Psoas muscle (tissue), 8 donors: ENCODE data around the gene RAB4A. TPM values are rescaled to one million over a fixed set of nuclear protein-coding genes. Genes with fewer than 3 reads are reported as not detected.

Experiments used
- ATAC-seq, 4 donors: fragments of 200-7000 bp; cut with Tn5 transposase; one replicate each; pipeline ENCODE4 v1.9.1; 2020; ENCODE audit warnings: moderate library complexity in 3 of 4, mild to moderate bottlenecking in 2 of 4
- DNase-seq, 2 donors: peaks; one replicate each; pipeline ENCODE4 v3.0.0-alpha.2; 2020
- H3K27ac ChIP-seq: fragments of 200-600 bp; one replicate; pipeline ENCODE4 v1.8.0; 2022
- H3K27me3 ChIP-seq, 3 donors: fragments of 200-600 bp in 1 of 3; one replicate each; pipeline versions ENCODE4 v1.6.1 to v1.8.0; 2013 to 2022; ENCODE audit warnings: low read length in 2 of 3, mild to moderate bottlenecking in 2 of 3, moderate library complexity in 1 of 3; ENCODE audit not compliant: insufficient read depth in 3 of 3
- H3K36me3 ChIP-seq, 2 donors: fragments of 200-600 bp in 1 of 2; one replicate each; pipeline versions ENCODE4 v1.6.1 to v1.8.0; 2013 to 2022; ENCODE audit warnings: low read depth in 1 of 2, mild to moderate bottlenecking in 1 of 2, moderate library complexity in 1 of 2; ENCODE audit not compliant: insufficient read depth in 1 of 2
- H3K4me1 ChIP-seq: fragments of 200-600 bp; one replicate; pipeline ENCODE4 v1.8.0; 2022
- H3K4me3 ChIP-seq: fragments of 200-600 bp; one replicate; pipeline ENCODE4 v1.8.0; 2022; ENCODE audit warnings: mild to moderate bottlenecking
- H3K9me3 ChIP-seq: fragments of 200-600 bp; one replicate; pipeline ENCODE4 v1.8.0; 2022
- CTCF ChIP-seq: fragments of 200-600 bp; IDR thresholded peaks from one replicate; pipeline ENCODE4 v1.8.0; 2022; ENCODE audit warnings: antibody characterized with exemption
- WGBS, 3 donors: extraction: QIAGEN DNeasy Blood & Tissue Kit; methylation state at CpG; one replicate each; pipeline versions ENCODE4 v1.1.6 to v1.1.7; 2013; 5-methylcytosine and 5-hydroxymethylcytosine counted together
- intact Hi-C, 2 donors: fragments of 100-400 bp; cut with DNase I; formaldehyde crosslinking; loops; one replicate each; pipeline versions ENCODE4 v1.11.0 to v1.14.2; 2022
- polyA plus RNA-seq, 3 donors: library from polyadenylated mRNA; stranded (reverse); fragments of 200-250 nt; gene quantifications; one replicate each; pipeline ENCODE4 v1.2.3, GENCODE V29; 2013
- total RNA-seq, 4 donors: library from RNA; stranded (reverse); fragmentation: NEBNext Ultra II Directional in 2 of 4; extraction: Animal tissue kit (Norgen Biotek cat#: 25700) in 2 of 4; gene quantifications; one replicate each; pipeline versions ENCODE4 v1.2.1 to v1.2.4, GENCODE V29; 2021 to 2023
- donor health status: healthy with polysubstance abuse.
- donor health status: DM: no; HTN: no; CAD: no; lungs with moderate emphysema.
- donor health status: Bipolar disorder and iron deficiency.
- donor health status: healthy.
- donor health status: DM: yes; HTN: yes; CAD: no.
- donor health status: DM: no; HTN: no; CAD: no.
- donor health status: DM: no; HTN: no; CAD: no.
- donor health status: DM: yes; HTN: yes; CAD: no.

RAB4A gene
- total and polyA plus RNA-seq, 7 donors = 25.2 to 67.4 (median 52.4) TPM

GRCh38 chr1:229323201-229323600 lies 52.3 kb downstream of the RAB4A start:
- intact Hi-C loops = no loop called here
- no peaks in the 10 kb centered on the region for H3K27me3 ChIP-seq
- peaks cover 6 to 81% of the 10 kb centered on the region in 2 donors for H3K36me3 ChIP-seq
- 86 to 93% (median 89%) methylated on average over 7 of the region's 7 CpGs for WGBS, 3 donors
- H3K4me3 ChIP-seq = no peak overlapping the region
- no peaks in the 10 kb centered on the region for H3K4me1 ChIP-seq
- DNase-seq (no peak), ATAC-seq (no peak)
- no peak for TF ChIP-seq CTCF
- H3K27ac ChIP-seq = no peak overlapping the region
- H3K9me3 ChIP-seq = no peaks in the 10 kb centered on the region

- no peaks in the 10 kb centered on the region for H3K27me3 ChIP-seq
- DNase-seq (no peak), ATAC-seq (no peak)
- no peak for TF ChIP-seq CTCF
- H3K9me3 ChIP-seq = no peaks in the 10 kb centered on the region
- WGBS, 3 donors = 94 to 95% (median 95%) methylated on average over 2 of the region's 2 CpGs
- peaks cover 6 to 78% of the 10 kb centered on the region in 2 donors for H3K36me3 ChIP-seq
- intact Hi-C loops = no loop called here
- no peaks in the 10 kb centered on the region for H3K4me1 ChIP-seq
- H3K4me3 ChIP-seq = no peak overlapping the region
- no peak overlapping the region for H3K27ac ChIP-seq
These were observed 53.1 kb downstream of the RAB4A start for GRCh38 chr1:229323885-229324553.

GRCh38 chr1:229325401-229325800 lies 54.5 kb downstream of the RAB4A start:
- H3K4me1 ChIP-seq = no peaks in the 10 kb centered on the region
- WGBS, 3 donors = 87 to 92% (median 91%) methylated on average over 2 of the region's 2 CpGs

GRCh38 chr1:229325853-229326487 lies 55.1 kb downstream of the RAB4A start:
- Histone ChIP-seq H3K4me3 (no peak overlapping the region), H3K36me3 (peaks cover 6 to 59% of the 10 kb centered on the region in 2 donors), H3K9me3 (no peaks in the 10 kb centered on the region), H3K27ac (no peak overlapping the region), H3K4me1 (no peaks in the 10 kb centered on the region), H3K27me3 (no peaks in the 10 kb centered on the region)
- intact Hi-C loops = no loop called here
- WGBS, 3 donors = 78 to 86% (median 80%) methylated on average over 10 of the region's 10 CpGs
- no peak for TF ChIP-seq CTCF
- DNase-seq (no peak), ATAC-seq (no peak)

More at GRCh38 chr1:229325401-229325800, 54.5 kb downstream of the RAB4A start:
- DNase-seq (no peak), ATAC-seq (no peak)
- TF ChIP-seq CTCF = no peak
- Histone ChIP-seq H3K36me3 (peaks cover 6 to 65% of the 10 kb centered on the region in 2 donors), H3K27me3 (no peaks in the 10 kb centered on the region), H3K9me3 (no peaks in the 10 kb centered on the region), H3K27ac (no peak overlapping the region), H3K4me3 (no peak overlapping the region)
- intact Hi-C loops = no loop called here
